Caco-2 (cell line): ENCODE results near the gene MAD1L1. TPM values are rescaled to one million over a fixed set of nuclear protein-coding genes. Genes with fewer than 3 reads are reported as not detected.

Experiments used
- BruUV-seq: library from RNA; stranded (reverse); fragments of 400-500 nt; replicated peaks from 2 replicates; lab custom pipeline; 2021; lab: Mats Ljungman, UMichigan
- CTCF ChIA-PET: fragments of 300-600 bp; sonication (Branson Sonifier 250); formaldehyde crosslinking; loops from one replicate; lab custom pipeline; 2022; ENCODE audit warnings: antibody characterized with exemption; lab: Charles Lee
- POLR2A ChIA-PET: fragments of 300-600 bp; sonication (Branson Sonifier 250); formaldehyde crosslinking; loops from one replicate; lab custom pipeline; 2022; ENCODE audit warnings: antibody characterized with exemption; lab: Charles Lee
- DNase-seq, 2 experiments: peaks; one replicate each; pipeline versions ENCODE4 v3.0.0 to v3.0.0-alpha.2; 2020 to 2022
- H3K27me3 ChIP-seq: replicated peaks from 2 replicates; pipeline ENCODE4 v1.6.0; 2011; ENCODE audit warnings: low read length; ENCODE audit not compliant: control insufficient read depth, insufficient read depth
- H3K36me3 ChIP-seq: 2 replicates; pipeline ENCODE4 v1.5.1; 2011; ENCODE audit warnings: low read length; ENCODE audit not compliant: control insufficient read depth, insufficient read depth
- H3K4me1 ChIP-seq: fragments of 250-450 bp; sonication (Bioruptor Pico); 2 replicates; pipeline ENCODE4 v1.5.1; 2020; ENCODE audit warnings: mild to moderate bottlenecking
- H3K4me3 ChIP-seq: 2 replicates; pipeline ENCODE4 v1.5.1; 2011; ENCODE audit warnings: low read depth, mild to moderate bottlenecking, control low read depth, low read length
- H3K9me3 ChIP-seq: fragments of 250-450 bp; sonication (Bioruptor Pico); 2 replicates; pipeline ENCODE4 v1.5.1; 2020; ENCODE audit warnings: mild to moderate bottlenecking, moderate library complexity
- H3K27ac Mint-ChIP-seq: one replicate; pipeline ENCODE4 v1.8.0; 2022; ENCODE audit warnings: mixed read lengths; ENCODE audit not compliant: unreplicated experiment
- H3K27me3 Mint-ChIP-seq: one replicate; pipeline ENCODE4 v1.8.0; 2022; ENCODE audit warnings: mixed read lengths; ENCODE audit not compliant: insufficient read depth, unreplicated experiment
- H3K36me3 Mint-ChIP-seq: one replicate; pipeline ENCODE4 v1.8.0; 2022; ENCODE audit warnings: mild to moderate bottlenecking, mixed read lengths; ENCODE audit not compliant: insufficient read depth, unreplicated experiment
- H3K4me1 Mint-ChIP-seq: one replicate; pipeline ENCODE4 v1.8.0; 2022; ENCODE audit warnings: low read depth, mixed read lengths; ENCODE audit not compliant: unreplicated experiment
- H3K4me3 Mint-ChIP-seq: one replicate; pipeline ENCODE4 v1.8.0; 2022; ENCODE audit warnings: mild to moderate bottlenecking, moderate library complexity, mixed read lengths; ENCODE audit not compliant: unreplicated experiment
- H3K9me3 Mint-ChIP-seq: one replicate; pipeline ENCODE4 v1.8.0; 2022; ENCODE audit warnings: mixed read lengths; ENCODE audit not compliant: unreplicated experiment
- intact Hi-C: fragments of 100-400 bp; cut with micrococcal nuclease; formaldehyde crosslinking; loops from one replicate; pipeline ENCODE4 v1.10.0; 2022; ENCODE audit not compliant: unreplicated experiment
- total RNA-seq: library from RNA; stranded (reverse); gene quantifications from 2 replicates; pipeline ENCODE4 v1.2.3, GENCODE V29; 2022
- TF ChIP-seq, protein P1 (sequence below), 2 experiments: fragments of 200-600 bp in 1 of 2; IDR thresholded peaks; 1 replicate in 1 of 2; 2 replicates in 1 of 2; pipeline versions ENCODE4 v1.5.1 to v1.8.0; 2011 to 2022; ENCODE audit warnings: antibody characterized with exemption in 1 of 2, control low read depth in 1 of 2, inconsistent platforms in 1 of 2, low read depth in 1 of 2, low read length in 1 of 2, mild to moderate bottlenecking in 1 of 2, moderate library complexity in 1 of 2; ENCODE audit not compliant: insufficient read depth in 1 of 2, severe bottlenecking in 1 of 2, unreplicated experiment in 1 of 2

MAD1L1 gene
- total RNA-seq, 1 experiment from 2014 or later = 58.6 TPM

DNA sequence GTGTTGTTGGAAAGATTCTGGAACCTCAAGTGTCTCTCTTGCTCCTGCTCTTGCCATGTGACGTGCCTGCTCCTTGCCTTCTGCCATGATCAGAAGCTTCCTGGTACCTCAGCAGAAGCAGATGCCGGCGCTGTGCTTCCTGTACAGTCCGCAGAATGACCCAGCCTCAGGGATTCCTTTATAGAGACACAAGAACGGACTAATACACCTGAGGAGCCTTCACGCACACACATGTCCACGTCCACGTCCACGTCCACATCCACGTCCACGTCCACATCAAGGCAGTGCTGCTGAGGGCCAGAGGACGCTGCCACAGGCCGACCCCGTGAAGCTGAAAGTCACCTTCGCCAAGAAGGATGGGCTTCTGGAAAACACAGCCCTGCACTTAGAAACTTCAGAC is 190.1 kb downstream of the MAD1L1 start:
- no peak overlapping the region for H3K27ac Mint-ChIP-seq
- Histone ChIP-seq H3K27me3 (no peaks in the 10 kb centered on the region), H3K4me1 (peaks cover 3% of the 10 kb centered on the region; the same call in 1 of the 2 replicates), H3K9me3 (no peaks in the 10 kb centered on the region), H3K4me3 (no peak overlapping the region), H3K36me3 (peaks cover 1% of the 10 kb centered on the region; the same call in 1 of the 2 replicates)
- H3K4me1 Mint-ChIP-seq = peaks cover 21% of the 10 kb centered on the region
- ChIA-PET POLR2A (no interaction called here), CTCF (no interaction called here)
- BruUV-seq = no TSS peak
- H3K9me3 Mint-ChIP-seq = no peaks in the 10 kb centered on the region
- H3K36me3 Mint-ChIP-seq = peaks cover 29% of the 10 kb centered on the region
- intact Hi-C loops = no loop called here
- no peak overlapping the region for H3K4me3 Mint-ChIP-seq
- no peaks in the 10 kb centered on the region for H3K27me3 Mint-ChIP-seq
- TF ChIP-seq, protein P1, sequence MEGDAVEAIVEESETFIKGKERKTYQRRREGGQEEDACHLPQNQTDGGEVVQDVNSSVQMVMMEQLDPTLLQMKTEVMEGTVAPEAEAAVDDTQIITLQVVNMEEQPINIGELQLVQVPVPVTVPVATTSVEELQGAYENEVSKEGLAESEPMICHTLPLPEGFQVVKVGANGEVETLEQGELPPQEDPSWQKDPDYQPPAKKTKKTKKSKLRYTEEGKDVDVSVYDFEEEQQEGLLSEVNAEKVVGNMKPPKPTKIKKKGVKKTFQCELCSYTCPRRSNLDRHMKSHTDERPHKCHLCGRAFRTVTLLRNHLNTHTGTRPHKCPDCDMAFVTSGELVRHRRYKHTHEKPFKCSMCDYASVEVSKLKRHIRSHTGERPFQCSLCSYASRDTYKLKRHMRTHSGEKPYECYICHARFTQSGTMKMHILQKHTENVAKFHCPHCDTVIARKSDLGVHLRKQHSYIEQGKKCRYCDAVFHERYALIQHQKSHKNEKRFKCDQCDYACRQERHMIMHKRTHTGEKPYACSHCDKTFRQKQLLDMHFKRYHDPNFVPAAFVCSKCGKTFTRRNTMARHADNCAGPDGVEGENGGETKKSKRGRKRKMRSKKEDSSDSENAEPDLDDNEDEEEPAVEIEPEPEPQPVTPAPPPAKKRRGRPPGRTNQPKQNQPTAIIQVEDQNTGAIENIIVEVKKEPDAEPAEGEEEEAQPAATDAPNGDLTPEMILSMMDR (IDR thresholded peaks at IDR 0.05; ENCODE audit: insufficient read depth in 1 of 2, low read depth in 1 of 2, low read length in 1 of 2, severe bottlenecking in 1 of 2, unreplicated experiment in 1 of 2) = no peak
- peak in 1 of 2 experiments; percentile 19 for DNase-seq

- H3K4me3 Mint-ChIP-seq = no peak overlapping the region
- DNase-seq = peak in 1 of 2 experiments; percentile 20
- Histone ChIP-seq H3K4me3 (no peak overlapping the region), H3K4me1 (peaks cover 3% of the 10 kb centered on the region; the same call in 1 of the 2 replicates), H3K27me3 (no peaks in the 10 kb centered on the region), H3K9me3 (no peaks in the 10 kb centered on the region), H3K36me3 (peaks cover 1% of the 10 kb centered on the region; the same call in 1 of the 2 replicates)
- ChIA-PET POLR2A (no interaction called here), CTCF (no interaction called here)
- no peaks in the 10 kb centered on the region for H3K9me3 Mint-ChIP-seq
- intact Hi-C loops = no loop called here
- TF ChIP-seq, protein P1 (IDR thresholded peaks at IDR 0.05; ENCODE audit: insufficient read depth in 1 of 2, low read depth in 1 of 2, low read length in 1 of 2, severe bottlenecking in 1 of 2, unreplicated experiment in 1 of 2) = no peak
- peaks cover 29% of the 10 kb centered on the region for H3K36me3 Mint-ChIP-seq
- H3K4me1 Mint-ChIP-seq = peaks cover 21% of the 10 kb centered on the region
- no peaks in the 10 kb centered on the region for H3K27me3 Mint-ChIP-seq
- H3K27ac Mint-ChIP-seq = no peak overlapping the region
- BruUV-seq = no TSS peak
Observed at GRCh38 chr7:2041496-2042367, 191.0 kb downstream of the MAD1L1 start.

DNA sequence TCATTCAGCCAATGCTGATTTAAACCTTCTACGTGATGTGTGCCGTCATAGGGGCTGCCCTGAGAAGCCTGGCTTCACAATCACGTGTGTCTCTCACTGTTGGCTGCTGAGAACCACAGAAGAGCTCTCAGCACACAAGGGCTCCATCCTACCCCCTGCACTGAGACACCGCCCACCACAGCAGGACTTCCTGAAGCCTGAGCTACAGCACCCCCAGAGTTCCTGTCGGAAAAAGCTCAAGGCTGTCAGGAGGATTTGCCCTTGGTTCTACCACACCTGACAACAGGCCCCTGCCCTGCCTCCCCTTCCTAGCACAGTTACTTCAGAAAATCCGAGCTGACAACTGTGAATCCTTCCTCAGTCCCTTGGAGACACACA is 191.9 kb downstream of the MAD1L1 start:
- Histone ChIP-seq H3K9me3 (no peaks in the 10 kb centered on the region), H3K4me3 (no peak overlapping the region), H3K27me3 (no peaks in the 10 kb centered on the region), H3K4me1 (peaks cover 3% of the 10 kb centered on the region; the same call in 1 of the 2 replicates), H3K36me3 (peaks cover 1% of the 10 kb centered on the region; the same call in 1 of the 2 replicates)
- Mint-ChIP-seq H3K4me1 (peaks cover 21% of the 10 kb centered on the region), H3K27ac (no peak overlapping the region), H3K9me3 (no peaks in the 10 kb centered on the region), H3K27me3 (no peaks in the 10 kb centered on the region), H3K4me3 (no peak overlapping the region), H3K36me3 (peaks cover 29% of the 10 kb centered on the region)
- intact Hi-C loops = no loop called here
- ChIA-PET POLR2A (no interaction called here), CTCF (interaction anchor here (0.9 kb wide), 1 partner anchor 42 kb away, joined by 3 read pairs; no protein-coding TSS in a partner anchor)
- DNase-seq = peak in 1 of 2 experiments; percentile 23
- TF ChIP-seq, protein P1 (IDR thresholded peaks at IDR 0.05; ENCODE audit: insufficient read depth in 1 of 2, low read depth in 1 of 2, low read length in 1 of 2, severe bottlenecking in 1 of 2, unreplicated experiment in 1 of 2) = no peak
- BruUV-seq = no TSS peak
